ENCODE measurements around the gene TULP1.
"Not testable (repeated sequence)": the region's sequence is repeated elsewhere in the genome, so short reads cannot be mapped to it uniquely, and the experiment has no call there.

The TULP1 gene

GRCh38 chr6:35512740-35513139 is at the start of gene TULP1:
Gene TULP1, minus strand, starts transcription at chr6:35512896. Its CDS starts 38 bp downstream, at chr6:35512858.
- DNase-seq (ENCODE audit: low read depth) = no peak

GRCh38 chr6:35562060-35562459 is 49.4 kb upstream of the TULP1 start:
- DNase-seq (ENCODE audit: low read depth) = no peak

- no peak for DNase-seq (ENCODE audit: low read depth)
These were observed 48.4 kb upstream of the TULP1 start for GRCh38 chr6:35561113-35561512.

GRCh38 chr6:35558571-35558970 is 45.9 kb upstream of the TULP1 start:
- DNase-seq (ENCODE audit: low read depth) = no peak

- no peak for DNase-seq (ENCODE audit: low read depth)
These were observed 44.5 kb upstream of the TULP1 start for GRCh38 chr6:35557239-35557638.

GRCh38 chr6:35554811-35555210 is 42.1 kb upstream of the TULP1 start:
- DNase-seq (ENCODE audit: low read depth) = no peak

GRCh38 chr6:35553315-35553714 is 40.6 kb upstream of the TULP1 start:
- no peak for DNase-seq (ENCODE audit: low read depth)

- peak; percentile 42 for DNase-seq (ENCODE audit: low read depth)
These were observed 39.7 kb upstream of the TULP1 start for GRCh38 chr6:35552285-35552917.

- no peak for DNase-seq (ENCODE audit: low read depth)
These were observed 37.7 kb upstream of the TULP1 start for GRCh38 chr6:35550437-35550836.

- no peak for DNase-seq (ENCODE audit: low read depth)
These were observed 35.0 kb upstream of the TULP1 start for GRCh38 chr6:35547676-35548075.

GRCh38 chr6:35544769-35545361 is 32.2 kb upstream of the TULP1 start:
- no peak for DNase-seq (ENCODE audit: low read depth)

- DNase-seq (ENCODE audit: low read depth) = no peak
These were observed 30.9 kb upstream of the TULP1 start for GRCh38 chr6:35543459-35544193.

GRCh38 chr6:35541836-35542235 is 29.1 kb upstream of the TULP1 start:
- DNase-seq (ENCODE audit: low read depth) = no peak

- no peak for DNase-seq (ENCODE audit: low read depth)
These were observed 26.5 kb upstream of the TULP1 start for GRCh38 chr6:35539223-35539622.

- DNase-seq (ENCODE audit: low read depth) = not testable (repeated sequence)
These were observed 23.2 kb upstream of the TULP1 start for GRCh38 chr6:35535847-35536246.

GRCh38 chr6:35534407-35535170 is 21.9 kb upstream of the TULP1 start:
- no peak for DNase-seq (ENCODE audit: low read depth)

- DNase-seq (ENCODE audit: low read depth) = no peak
These were observed 21.3 kb upstream of the TULP1 start for GRCh38 chr6:35533981-35534380.

- DNase-seq (ENCODE audit: low read depth) = no peak
These were observed 19.4 kb upstream of the TULP1 start for GRCh38 chr6:35532126-35532525.

GRCh38 chr6:35524380-35525020 is 11.8 kb upstream of the TULP1 start:
- no peak for DNase-seq (ENCODE audit: low read depth)

GRCh38 chr6:35522660-35523658 is 10.3 kb upstream of the TULP1 start:
- peak; percentile 71 for DNase-seq (ENCODE audit: low read depth)

- DNase-seq (ENCODE audit: low read depth) = no peak
These were observed 9.5 kb upstream of the TULP1 start for GRCh38 chr6:35522151-35522550.
